K562 (cell line): ENCODE results near the gene CDPF1. TPM values are rescaled to one million over a fixed set of nuclear protein-coding genes. Genes with fewer than 3 reads are reported as not detected.

Experiments used
- BDP1 ChIP-seq: IDR thresholded peaks from 3 replicates; pipeline ENCODE4 v1.6.1; 2011; ENCODE audit not compliant: insufficient read length, insufficient read depth
- CREM ChIP-seq: IDR thresholded peaks from 2 replicates; pipeline ENCODE4 v1.6.1; 2014; ENCODE audit warnings: antibody characterized with exemption, low read depth
- ELF1 ChIP-seq: fragments of 200-800 bp; sonication (Bioruptor generic); IDR thresholded peaks from 2 replicates; pipeline ENCODE4 v1.6.1; 2016; ENCODE audit warnings: missing genetic modification characterization, missing compliant biosample characterization
- ESRRA ChIP-seq: fragments of 450-650 bp; IDR thresholded peaks from 2 replicates; pipeline ENCODE4 v1.6.1; 2014; ENCODE audit warnings: low read depth, mild to moderate bottlenecking, moderate library complexity, borderline replicate concordance
- JUN ChIP-seq, 2 experiments: sonication (generic) in 1 of 2; formaldehyde crosslinking in 1 of 2; IDR thresholded peaks; 2 replicates each; pipeline versions ENCODE4 v1.6.1 to v1.8.0; 2012 to 2022; ENCODE audit warnings: borderline replicate concordance in 2 of 2, mild to moderate bottlenecking in 2 of 2, improper control_type of control experiment in 1 of 2, low read depth in 1 of 2, low read length in 1 of 2, missing genetic modification reagents in 1 of 2
- NR1H2 ChIP-seq: sonication (generic); formaldehyde crosslinking; IDR thresholded peaks from 2 replicates; pipeline ENCODE4 v1.4.0; 2020; ENCODE audit warnings: mild to moderate bottlenecking, missing genetic modification reagents
- POLR2G ChIP-seq: fragments of 200-400 bp; formaldehyde crosslinking; IDR thresholded peaks from 2 replicates; pipeline ENCODE4 v1.6.1; 2017; ENCODE audit warnings: low read depth, mild to moderate bottlenecking, antibody characterized with exemption, low read length, moderate library complexity
- RBM39 ChIP-seq: fragments of 200-400 bp; formaldehyde crosslinking; optimal IDR thresholded peaks from 2 replicates; pipeline ENCODE3; 2018; ENCODE audit warnings: low read depth, low read length
- RFX7 ChIP-seq: fragments of 250-450 bp; sonication (Bioruptor Pico); IDR thresholded peaks from 2 replicates; pipeline ENCODE4 v1.5.1; 2021; ENCODE audit warnings: mild to moderate bottlenecking
- SIX5 ChIP-seq, 2 experiments: IDR thresholded peaks; 2 replicates each; pipeline ENCODE4 v1.6.1; 2011; ENCODE audit warnings: low read length in 2 of 2, borderline replicate concordance in 1 of 2, low read depth in 1 of 2, mild to moderate bottlenecking in 1 of 2, moderate library complexity in 1 of 2; ENCODE audit not compliant: insufficient read depth in 1 of 2
- SREBF1 ChIP-seq: fragments of 150-350 bp; IDR thresholded peaks from 2 replicates; pipeline ENCODE4 v1.6.1; 2014; ENCODE audit warnings: antibody characterized with exemption, low read depth, low read length, borderline replicate concordance
- STAT5A ChIP-seq: IDR thresholded peaks from 2 replicates; pipeline ENCODE4 v1.6.1; 2012; ENCODE audit warnings: low read length, inconsistent platforms, borderline replicate concordance
- TEAD1 ChIP-seq, 2 experiments: fragments of 450-650 bp in 1 of 2; sonication (generic) in 1 of 2; formaldehyde crosslinking; IDR thresholded peaks; 2 replicates each; pipeline versions ENCODE4 v1.4.0 to v1.8.0; 2020 to 2022; ENCODE audit warnings: mild to moderate bottlenecking in 2 of 2, missing genetic modification reagents in 1 of 2
- TRIM24 ChIP-seq, 2 experiments: fragments of 450-650 bp; IDR thresholded peaks; 2 replicates each; pipeline ENCODE4 v1.6.1; 2016
- ZKSCAN1 ChIP-seq: fragments of 150-350 bp; IDR thresholded peaks from 2 replicates; pipeline ENCODE4 v1.6.1; 2016; ENCODE audit warnings: low read depth, low read length
- ZNF311 ChIP-seq: fragments of 250-450 bp; sonication (Bioruptor Pico); IDR thresholded peaks from 2 replicates; pipeline ENCODE4 v1.4.0; 2020; ENCODE audit warnings: mild to moderate bottlenecking, moderate library complexity
- polyA plus RNA-seq, 8 experiments: library from polyadenylated mRNA; depleted of rRNA in 4 of 8; stranded (reverse) in 5 of 8; unstranded in 3 of 8; fragments of >200 nt; fragmentation: Nextera tagmentation in 2 of 8; fragmentation: Illumina TruSeq in 1 of 8; extraction: Ambion mirVana in 2 of 8; extraction: Trizol in 1 of 8; gene quantifications; 2 replicates each; pipeline versions ENCODE4 v1.2.1 to v1.2.3, GENCODE V29; 2011 to 2014; ENCODE audit warnings: inconsistent platforms in 1 of 8, missing spikeins in 1 of 8
- total RNA-seq, 7 experiments: library from RNA; depleted of rRNA in 6 of 7; stranded (reverse); fragments of >200 nt in 6 of 7; fragmentation: Illumina TruSeq in 2 of 7; extraction: Trizol in 2 of 7; gene quantifications; 2 replicates each; pipeline versions ENCODE4 v1.2.1 to v1.2.3, GENCODE V29; 2011 to 2021; ENCODE audit warnings: low replicate concordance in 1 of 7
- TF ChIP-seq, protein P1 (sequence below): sonication (generic); formaldehyde crosslinking; IDR thresholded peaks from 2 replicates; pipeline ENCODE4 v1.8.0; 2022; ENCODE audit warnings: mild to moderate bottlenecking, missing genetic modification reagents
- TF ChIP-seq, protein P2 (sequence below): fragments of 200-400 bp; formaldehyde crosslinking; IDR thresholded peaks from 2 replicates; pipeline ENCODE4 v1.6.1; 2017; ENCODE audit warnings: mild to moderate bottlenecking, low read depth, low read length, moderate library complexity

Gene CDPF1
- total and polyA plus RNA-seq, 9 of the 15 experiments (the other 6 are each of a cell fraction or from before 2014, with no cell fraction given), result 0.84 to 19.5 (median 9.1) TPM

DNA sequence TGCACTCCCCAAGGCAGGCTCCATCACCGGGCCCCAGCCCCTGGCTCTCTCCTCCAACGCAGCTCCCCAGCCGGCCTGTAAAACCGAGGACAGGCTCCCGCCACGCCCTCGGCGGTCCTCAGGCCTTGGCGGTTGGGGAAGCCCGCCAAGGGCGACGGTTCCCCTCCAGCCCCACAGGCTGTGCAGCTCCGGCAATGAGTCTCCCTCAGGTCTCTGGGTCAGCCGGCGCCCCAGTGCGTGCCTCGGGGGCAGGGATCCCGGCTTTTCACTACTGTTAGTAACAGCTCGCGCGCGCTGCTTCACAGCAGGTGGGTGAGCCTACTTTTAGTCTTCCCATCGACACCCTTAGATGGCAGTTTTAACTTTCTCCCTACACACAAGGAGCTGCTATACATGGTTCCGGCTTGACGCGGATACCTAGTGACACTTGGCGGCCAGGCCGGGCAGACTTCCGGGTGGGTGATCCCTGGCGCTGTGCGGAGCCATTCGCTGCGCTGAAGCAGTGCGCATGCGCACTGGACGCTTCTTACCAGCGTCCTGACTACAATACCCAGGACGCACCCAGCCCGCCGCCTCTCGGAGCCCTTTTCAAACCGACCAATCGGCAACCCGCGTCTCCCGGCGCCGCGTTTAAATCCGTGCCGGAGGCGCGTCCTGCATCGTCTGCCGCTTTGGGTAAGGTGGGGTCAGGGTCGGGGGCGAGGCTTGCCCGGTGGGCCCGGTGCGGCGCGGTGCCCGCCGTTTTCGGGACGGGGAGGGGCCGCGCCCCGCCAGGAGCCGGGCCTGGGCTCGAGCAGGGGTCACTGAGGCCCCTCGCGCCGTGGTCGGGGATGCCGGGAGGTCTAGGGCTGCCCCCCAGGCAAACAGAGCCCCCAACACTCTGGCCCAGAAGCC, 46.4 kb upstream of the CDPF1 start, which contains the start of gene GTSE1 (continued):
- TF ChIP-seq, protein P1, sequence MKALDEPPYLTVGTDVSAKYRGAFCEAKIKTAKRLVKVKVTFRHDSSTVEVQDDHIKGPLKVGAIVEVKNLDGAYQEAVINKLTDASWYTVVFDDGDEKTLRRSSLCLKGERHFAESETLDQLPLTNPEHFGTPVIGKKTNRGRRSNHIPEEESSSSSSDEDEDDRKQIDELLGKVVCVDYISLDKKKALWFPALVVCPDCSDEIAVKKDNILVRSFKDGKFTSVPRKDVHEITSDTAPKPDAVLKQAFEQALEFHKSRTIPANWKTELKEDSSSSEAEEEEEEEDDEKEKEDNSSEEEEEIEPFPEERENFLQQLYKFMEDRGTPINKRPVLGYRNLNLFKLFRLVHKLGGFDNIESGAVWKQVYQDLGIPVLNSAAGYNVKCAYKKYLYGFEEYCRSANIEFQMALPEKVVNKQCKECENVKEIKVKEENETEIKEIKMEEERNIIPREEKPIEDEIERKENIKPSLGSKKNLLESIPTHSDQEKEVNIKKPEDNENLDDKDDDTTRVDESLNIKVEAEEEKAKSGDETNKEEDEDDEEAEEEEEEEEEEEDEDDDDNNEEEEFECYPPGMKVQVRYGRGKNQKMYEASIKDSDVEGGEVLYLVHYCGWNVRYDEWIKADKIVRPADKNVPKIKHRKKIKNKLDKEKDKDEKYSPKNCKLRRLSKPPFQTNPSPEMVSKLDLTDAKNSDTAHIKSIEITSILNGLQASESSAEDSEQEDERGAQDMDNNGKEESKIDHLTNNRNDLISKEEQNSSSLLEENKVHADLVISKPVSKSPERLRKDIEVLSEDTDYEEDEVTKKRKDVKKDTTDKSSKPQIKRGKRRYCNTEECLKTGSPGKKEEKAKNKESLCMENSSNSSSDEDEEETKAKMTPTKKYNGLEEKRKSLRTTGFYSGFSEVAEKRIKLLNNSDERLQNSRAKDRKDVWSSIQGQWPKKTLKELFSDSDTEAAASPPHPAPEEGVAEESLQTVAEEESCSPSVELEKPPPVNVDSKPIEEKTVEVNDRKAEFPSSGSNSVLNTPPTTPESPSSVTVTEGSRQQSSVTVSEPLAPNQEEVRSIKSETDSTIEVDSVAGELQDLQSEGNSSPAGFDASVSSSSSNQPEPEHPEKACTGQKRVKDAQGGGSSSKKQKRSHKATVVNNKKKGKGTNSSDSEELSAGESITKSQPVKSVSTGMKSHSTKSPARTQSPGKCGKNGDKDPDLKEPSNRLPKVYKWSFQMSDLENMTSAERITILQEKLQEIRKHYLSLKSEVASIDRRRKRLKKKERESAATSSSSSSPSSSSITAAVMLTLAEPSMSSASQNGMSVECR, result peak; percentile 79
- no peak for TF ChIP-seq ZNF311 (CRISPR knock-in tag)
- no peak for TF ChIP-seq BDP1
- TF ChIP-seq RBM39, result no peak
- TF ChIP-seq SIX5 (IDR thresholded peaks at IDR 0.05; ENCODE audit: borderline replicate concordance in 1 of 2, insufficient read depth in 1 of 2, low read depth in 1 of 2, low read length in 2 of 2), result peak; percentile 45 to 57; a peak in 2 of 4 replicates
- TF ChIP-seq NR1H2 (CRISPR knock-in tag), result 0 out of 2 replicates have a peak, but pooled peaks have one; percentile 36
- peak; percentile 57 for TF ChIP-seq ZKSCAN1
- TF ChIP-seq STAT5A, result no peak
- TF ChIP-seq TRIM24 (IDR thresholded peaks at IDR 0.05), result 0 out of 4 replicates have a peak, but pooled peaks of 1 of the 2 experiments have one; percentile 13
- TF ChIP-seq TEAD1 (CRISPR knock-in tag; IDR thresholded peaks at IDR 0.05), result no peak
- peak; percentile 80 for TF ChIP-seq CREM
- TF ChIP-seq SREBF1, result no peak
- peak; percentile 86 for TF ChIP-seq POLR2G
- no peak for TF ChIP-seq RFX7 (CRISPR knock-in tag)
- TF ChIP-seq, protein P2, sequence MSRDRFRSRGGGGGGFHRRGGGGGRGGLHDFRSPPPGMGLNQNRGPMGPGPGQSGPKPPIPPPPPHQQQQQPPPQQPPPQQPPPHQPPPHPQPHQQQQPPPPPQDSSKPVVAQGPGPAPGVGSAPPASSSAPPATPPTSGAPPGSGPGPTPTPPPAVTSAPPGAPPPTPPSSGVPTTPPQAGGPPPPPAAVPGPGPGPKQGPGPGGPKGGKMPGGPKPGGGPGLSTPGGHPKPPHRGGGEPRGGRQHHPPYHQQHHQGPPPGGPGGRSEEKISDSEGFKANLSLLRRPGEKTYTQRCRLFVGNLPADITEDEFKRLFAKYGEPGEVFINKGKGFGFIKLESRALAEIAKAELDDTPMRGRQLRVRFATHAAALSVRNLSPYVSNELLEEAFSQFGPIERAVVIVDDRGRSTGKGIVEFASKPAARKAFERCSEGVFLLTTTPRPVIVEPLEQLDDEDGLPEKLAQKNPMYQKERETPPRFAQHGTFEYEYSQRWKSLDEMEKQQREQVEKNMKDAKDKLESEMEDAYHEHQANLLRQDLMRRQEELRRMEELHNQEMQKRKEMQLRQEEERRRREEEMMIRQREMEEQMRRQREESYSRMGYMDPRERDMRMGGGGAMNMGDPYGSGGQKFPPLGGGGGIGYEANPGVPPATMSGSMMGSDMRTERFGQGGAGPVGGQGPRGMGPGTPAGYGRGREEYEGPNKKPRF, result no peak
- TF ChIP-seq JUN (IDR thresholded peaks at IDR 0.05; ENCODE audit: borderline replicate concordance, low read depth, low read length), result no peak
- no peak for TF ChIP-seq JUN (CRISPR knock-in tag; IDR thresholded peaks at IDR 0.05; ENCODE audit: borderline replicate concordance)
- TF ChIP-seq ESRRA, result peak; percentile 12; the same call in 1 of the 2 replicates
- peak; percentile 97 for TF ChIP-seq ELF1 (tag)
